ENCODE results near the gene DDT.
A peak's percentile ranks its signal among the peaks of the same experiment; 100 is the strongest.
"Not testable (repeated sequence)": the region's sequence is repeated elsewhere in the genome, so short reads cannot be mapped to it uniquely, and the experiment has no call there.

Gene DDT

DNA sequence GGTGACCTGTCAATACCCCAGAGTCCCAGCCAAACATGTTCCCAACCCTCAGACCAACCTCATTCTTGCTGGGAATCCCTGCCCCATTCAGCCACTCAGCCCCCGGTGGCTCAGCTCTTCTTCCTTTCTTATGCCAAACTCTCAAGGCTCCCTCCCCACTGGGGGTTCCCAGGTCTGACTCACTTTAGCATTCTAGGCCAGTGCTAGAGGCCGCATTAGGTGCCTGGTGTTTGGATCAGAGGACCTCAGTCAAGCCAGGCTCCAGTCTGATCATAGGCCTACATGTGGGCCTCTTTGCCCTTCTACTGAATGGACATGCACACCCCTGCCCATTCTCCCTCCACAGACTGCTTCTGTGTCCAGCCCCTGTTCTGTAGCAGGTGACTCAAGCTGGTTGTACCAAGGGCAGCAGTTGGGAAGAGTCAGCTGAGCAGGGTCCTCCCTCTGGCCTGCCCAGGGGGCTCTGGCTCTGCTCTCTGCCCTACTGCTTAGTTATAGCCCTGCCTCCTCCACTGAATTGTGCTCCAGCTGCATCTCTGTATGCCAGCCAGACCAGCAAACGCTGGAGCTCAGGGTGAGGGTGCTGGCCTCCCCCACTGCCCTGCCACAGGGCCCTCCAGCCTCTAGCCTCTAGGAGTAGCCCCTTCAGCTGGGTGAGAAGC, 15.5 kb upstream of the DDT start:
- DNase-seq (ENCODE audit: low read depth) = not testable (repeated sequence)

DNA sequence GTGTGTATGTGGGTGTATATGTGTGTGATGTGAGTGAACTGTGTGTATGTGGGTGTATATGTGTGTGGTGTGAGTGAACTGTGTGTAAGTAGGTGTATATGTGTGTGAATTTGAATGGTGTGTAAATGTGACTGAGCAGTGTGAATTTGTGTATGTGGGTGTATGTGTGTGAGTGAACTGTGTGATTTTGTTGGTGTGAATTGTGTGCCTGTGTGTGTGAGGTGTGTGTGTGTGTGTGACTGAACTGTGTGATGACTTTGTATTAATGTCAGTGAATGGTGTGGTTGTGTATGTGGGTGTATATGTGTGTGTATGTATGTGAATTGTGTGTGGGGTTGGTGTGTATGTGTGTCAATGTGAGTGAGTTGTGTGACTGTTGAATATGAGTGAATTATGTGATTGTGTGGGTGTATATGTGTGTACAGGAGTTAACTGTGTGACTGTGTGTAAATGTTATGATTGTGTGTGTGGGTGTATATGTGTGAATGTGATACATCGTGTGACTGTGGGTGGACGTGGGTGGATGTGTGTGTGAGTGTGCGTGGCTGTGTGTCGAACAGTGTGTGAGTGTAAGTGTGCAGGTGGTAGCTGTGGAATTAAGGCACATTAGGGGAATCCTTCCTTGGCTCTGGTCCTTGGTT, 12.4 kb upstream of the DDT start:
- not testable (repeated sequence) for DNase-seq (ENCODE audit: low read depth)

DNA sequence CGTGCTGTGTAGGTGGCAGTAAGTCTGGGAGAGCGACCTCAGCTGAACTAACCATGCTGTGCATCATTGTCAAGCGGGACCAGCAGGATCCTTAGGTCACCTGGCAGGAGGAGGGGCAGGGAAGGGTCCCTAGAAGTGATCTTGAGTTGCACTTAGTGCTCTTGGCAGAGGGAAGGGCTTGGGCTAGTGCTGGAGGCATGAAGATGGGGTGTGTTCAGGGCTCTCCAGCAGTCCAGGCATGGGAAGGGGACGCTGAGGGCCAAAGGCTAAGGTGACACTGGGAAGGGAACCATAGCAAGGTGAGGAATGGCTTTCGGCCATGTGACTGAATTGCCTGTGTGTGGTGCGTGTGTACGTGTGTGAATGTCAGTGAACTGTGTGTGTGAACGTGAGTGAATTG, 11.8 kb upstream of the DDT start:
- not testable (repeated sequence) for DNase-seq (ENCODE audit: low read depth)

DNA sequence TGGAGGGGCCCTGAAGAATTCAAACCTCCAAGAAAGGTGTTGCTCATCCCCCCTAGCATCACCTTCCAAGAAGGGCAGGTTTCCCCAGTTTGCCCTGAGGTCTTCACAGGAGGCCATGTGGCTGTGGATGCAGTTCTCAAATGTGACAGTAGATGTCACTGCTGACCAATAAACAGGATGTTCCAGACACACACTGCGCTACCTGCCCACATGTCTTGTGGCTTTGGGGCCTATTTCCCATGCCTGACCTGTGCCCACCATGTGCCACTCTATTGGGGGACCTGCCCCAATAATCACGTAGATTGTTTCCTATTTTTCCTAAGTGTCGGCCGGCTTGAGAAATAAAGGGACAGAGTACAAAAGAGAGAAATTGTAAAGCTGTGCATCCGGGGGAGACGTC, 10.2 kb upstream of the DDT start:
- no peak for DNase-seq (ENCODE audit: low read depth)

DNA sequence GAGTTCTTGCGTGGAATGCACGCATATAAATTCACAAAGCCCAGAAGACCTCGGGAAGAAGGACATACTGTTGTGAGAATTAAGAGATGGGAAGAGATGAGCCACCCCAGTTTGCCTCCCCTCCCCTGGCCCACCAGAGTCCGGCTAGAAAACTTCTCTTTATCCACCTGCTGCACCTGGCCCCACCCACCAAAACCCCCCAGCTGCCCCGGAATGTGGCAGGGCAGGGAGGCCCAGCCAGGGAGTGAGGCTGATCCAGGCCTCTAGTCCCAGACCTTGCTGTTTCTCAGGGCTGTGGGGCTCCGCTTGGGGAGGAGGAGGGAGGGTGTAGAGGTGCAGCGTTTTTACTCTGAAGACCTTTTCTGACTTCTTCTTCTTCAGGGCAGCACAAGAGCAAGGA, 6.3 kb upstream of the DDT start:
- DNase-seq (ENCODE audit: low read depth) = not testable (repeated sequence)

DNA sequence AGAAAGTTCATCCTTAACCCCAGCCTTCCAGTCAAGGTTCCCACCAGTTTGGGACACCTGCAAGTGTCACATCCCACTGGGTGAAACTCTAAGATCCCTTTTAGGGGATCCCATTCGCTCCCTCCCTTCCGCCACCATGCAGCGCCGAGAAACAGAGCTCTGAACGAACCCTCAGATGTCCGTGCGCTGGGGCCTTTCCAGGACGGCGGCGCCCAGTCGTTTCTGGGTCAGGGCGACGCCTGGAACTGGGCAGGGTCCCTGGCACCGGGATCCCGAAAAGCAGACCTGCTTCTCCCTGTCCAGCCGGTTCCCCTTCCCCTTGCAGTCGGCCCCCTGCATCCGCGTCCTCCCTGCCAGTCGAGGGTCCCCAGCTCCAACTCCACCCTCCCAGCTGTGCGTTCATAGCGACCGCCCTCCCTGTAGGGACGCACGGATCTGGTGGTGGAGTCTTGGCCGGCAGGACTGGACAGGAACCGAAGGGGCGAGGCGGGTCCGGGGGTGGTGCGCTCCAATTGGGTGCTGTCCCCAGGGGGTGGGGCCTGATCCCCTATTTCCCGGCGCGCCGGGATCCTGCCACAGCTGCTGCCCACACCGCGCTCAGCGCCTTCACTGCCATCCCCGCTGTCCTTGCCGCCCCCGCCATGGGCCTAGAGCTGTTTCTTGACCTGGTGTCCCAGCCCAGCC, 5.5 kb upstream of the DDT start, which contains the start of gene GSTT2:
Gene GSTT2, plus strand, starts transcription at position 578 of the 684 bp plus-strand sequence.
- DNase-seq (ENCODE audit: low read depth) = not testable (repeated sequence)

DNA sequence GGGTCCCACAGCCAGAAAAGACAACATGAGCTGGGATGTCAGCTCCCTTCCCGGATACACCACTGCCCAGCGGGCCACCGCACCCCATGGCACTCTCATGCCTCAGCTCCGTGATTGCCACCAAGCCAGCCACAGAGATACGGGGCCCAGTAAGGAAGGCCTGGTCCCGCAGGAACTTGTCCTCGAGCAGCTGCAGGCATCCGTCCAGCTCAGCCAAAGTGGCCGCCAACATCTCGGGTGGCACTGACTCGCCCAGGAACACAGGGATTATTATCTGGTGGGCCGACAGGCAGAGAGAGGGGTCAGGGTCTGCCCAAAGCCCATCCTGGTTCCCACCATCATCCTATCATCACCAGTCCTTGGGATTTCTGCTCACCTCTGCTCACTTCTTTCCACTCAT, 3.1 kb upstream of the DDT start:
- DNase-seq (ENCODE audit: low read depth) = not testable (repeated sequence)

DNA sequence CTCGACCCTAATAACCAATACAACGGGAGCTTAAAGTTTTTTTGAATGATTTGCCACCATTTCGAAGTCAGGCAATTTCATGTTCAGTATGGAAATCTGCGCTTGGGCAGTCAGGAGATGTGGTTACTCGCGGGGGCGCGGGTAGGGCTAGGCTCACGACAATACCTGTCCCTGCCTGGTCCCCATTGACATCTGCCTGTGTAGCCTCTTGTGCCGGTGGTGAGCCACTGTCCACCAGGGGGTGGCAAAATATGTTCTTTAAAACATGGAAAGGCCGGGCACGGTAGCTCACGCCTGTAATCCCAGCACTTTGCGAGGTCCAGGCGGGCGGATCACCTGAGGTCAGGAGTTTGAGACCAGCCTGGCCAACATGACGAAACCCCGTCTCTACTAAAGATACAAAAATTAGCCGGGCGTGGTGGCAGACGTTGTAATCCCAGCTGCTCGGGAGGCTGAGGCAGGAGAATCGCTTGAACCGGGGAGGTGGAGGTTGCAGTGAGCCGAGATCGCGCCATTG, 653 bp upstream of the DDT start:
- DNase-seq (ENCODE audit: low read depth) = not testable (repeated sequence)

DNA sequence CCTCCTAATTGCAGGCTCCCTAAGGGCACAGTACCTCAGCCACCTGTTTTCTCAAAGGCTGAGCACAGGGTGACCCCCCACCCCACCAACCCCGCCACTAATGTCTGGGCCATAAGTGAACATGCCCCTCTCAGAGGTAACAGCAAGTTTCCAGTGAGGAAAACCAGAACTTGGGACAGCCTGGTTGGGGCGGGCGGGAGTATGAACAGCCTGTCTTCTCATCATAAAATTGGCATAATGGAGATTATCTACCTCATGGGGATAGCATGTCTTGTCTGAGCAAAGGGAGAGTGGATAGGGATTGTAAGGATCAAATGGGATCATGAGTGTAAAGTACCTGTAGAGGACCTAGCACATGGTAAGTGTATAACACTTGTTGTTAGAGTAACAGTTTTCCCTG, 2.3 kb downstream of the DDT start:
- DNase-seq (ENCODE audit: low read depth) = not testable (repeated sequence)

DNA sequence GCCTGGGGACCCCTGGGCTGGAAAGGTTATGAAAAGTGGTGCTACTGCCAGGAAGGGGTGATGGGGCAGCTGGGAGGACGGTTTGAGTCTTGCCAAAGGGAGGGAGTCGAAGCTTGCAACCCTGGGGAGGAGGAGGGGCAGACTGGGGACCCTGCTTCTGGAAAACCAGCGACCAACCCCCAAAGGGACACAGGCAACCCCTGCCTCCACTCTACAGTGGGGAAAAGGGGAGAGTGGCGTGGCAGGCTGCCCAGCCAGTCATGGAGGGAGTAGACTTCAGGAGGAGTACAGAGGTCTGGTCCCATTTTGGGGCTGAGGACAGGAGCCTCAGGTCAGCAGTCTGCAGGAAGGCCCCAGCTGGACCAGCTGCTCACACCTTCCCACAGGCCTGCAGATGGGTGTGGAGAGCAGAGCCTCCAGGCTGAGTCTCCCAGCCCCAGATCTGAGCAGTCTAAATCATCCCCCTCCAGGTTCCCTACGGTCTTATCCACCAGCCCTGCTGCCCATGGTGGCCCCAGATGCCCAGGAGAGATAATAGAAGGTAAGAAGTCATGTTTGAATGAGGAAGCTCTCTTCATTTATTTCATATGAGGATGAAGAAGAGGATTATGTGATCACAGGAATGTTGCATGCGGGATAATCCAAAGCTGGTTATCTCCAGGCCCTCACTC, 3.3 kb downstream of the DDT start:
- no peak for DNase-seq (ENCODE audit: low read depth)

DNA sequence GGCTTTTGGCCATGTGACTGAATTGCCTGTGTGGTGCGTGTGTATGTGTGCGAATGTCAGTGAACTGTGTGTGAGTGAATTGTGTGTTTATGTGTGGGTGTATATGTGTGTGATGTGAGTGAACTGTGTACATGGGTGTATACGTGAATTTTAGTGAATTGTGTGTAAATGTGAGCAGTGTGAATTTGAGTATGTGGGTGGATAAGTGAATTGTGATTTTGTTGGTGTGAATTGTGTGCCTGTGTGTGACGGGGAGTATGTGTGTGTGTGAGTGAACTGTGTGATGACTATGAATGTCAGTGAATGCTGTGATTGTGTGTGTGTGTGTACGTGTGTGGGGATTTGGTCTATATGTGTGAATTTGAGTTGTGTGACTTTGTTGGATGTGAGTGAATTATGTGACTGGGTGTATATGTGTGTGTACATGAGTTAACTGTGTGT, 4.0 kb downstream of the DDT start:
- no peak for DNase-seq (ENCODE audit: low read depth)

DNA sequence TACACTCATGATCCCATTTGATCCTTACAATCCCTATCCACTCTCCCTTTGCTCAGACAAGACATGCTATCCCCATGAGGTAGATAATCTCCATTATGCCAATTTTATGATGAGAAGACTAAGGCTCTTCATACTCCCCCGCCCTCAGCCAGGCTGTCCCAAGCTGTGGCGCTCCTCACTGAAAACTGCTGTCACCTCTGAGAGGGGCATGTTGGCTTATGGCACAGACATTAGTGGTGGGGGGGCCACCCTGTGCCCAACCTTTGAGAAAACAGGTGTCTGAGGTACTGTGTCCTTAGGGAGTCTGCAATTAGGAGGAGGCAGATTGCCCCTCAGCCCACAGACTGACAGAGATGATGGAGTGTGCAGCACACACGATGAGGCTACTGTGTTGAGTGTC, 5.2 kb downstream of the DDT start:
- DNase-seq (ENCODE audit: low read depth) = no peak

DNA sequence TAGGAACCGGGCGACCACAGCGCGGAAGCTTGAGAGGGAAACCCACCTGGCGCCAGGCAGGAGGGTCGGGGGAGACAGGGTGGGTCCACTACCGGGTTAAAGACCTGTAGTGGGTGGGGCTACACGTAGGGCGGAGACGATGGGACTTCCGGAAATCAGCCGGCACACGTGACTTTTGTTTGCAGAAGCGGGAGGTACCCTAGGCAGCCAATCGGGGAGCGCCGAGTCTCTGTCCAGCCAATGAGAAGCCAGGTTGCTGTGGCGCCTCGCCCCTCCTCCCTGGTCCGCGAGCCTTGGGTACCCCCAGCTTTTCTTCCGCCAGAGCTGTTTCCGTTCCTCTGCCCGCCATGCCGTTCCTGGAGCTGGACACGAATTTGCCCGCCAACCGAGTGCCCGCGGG, 7.7 kb downstream of the DDT start, which contains the start of gene DDTL:
Gene DDTL, plus strand, starts transcription at position 321 of the 400 bp plus-strand sequence. Its CDS starts 27 bp downstream, at position 348.
- DNase-seq (ENCODE audit: low read depth) = not testable (repeated sequence)

DNA sequence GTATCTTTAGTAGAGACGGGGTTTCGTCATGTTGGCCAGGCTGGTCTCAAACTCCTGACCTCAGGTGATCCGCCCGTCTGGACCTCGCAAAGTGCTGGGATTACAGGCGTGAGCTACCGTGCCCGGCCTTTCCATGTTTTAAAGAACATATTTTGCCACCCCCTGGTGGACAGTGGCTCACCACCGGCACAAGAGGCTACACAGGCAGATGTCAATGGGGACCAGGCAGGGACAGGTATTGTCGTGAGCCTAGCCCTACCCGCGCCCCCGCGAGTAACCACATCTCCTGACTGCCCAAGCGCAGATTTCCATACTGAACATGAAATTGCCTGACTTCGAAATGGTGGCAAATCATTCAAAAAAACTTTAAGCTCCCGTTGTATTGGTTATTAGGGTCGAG, 8.1 kb downstream of the DDT start:
- DNase-seq (ENCODE audit: low read depth) = not testable (repeated sequence)

DNA sequence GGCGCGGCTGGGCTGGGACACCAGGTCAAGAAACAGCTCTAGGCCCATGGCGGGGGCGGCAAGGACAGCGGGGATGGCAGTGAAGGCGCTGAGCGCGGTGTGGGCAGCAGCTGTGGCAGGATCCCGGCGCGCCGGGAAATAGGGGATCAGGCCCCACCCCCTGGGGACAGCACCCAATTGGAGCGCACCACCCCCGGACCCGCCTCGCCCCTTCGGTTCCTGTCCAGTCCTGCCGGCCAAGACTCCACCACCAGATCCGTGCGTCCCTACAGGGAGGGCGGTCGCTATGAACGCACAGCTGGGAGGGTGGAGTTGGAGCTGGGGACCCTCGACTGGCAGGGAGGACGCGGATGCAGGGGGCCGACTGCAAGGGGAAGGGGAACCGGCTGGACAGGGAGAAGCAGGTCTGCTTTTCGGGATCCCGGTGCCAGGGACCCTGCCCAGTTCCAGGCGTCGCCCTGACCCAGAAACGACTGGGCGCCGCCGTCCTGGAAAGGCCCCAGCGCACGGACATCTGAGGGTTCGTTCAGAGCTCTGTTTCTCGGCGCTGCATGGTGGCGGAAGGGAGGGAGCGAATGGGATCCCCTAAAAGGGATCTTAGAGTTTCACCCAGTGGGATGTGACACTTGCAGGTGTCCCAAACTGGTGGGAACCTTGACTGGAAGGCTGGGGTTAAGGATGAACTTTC, 13.0 kb downstream of the DDT start, which contains the start of gene GSTT2B:
Gene GSTT2B, minus strand, starts transcription at position 112 of the 688 bp plus-strand sequence. Its CDS starts 64 bp downstream, at position 48.
- not testable (repeated sequence) for DNase-seq (ENCODE audit: low read depth)

DNA sequence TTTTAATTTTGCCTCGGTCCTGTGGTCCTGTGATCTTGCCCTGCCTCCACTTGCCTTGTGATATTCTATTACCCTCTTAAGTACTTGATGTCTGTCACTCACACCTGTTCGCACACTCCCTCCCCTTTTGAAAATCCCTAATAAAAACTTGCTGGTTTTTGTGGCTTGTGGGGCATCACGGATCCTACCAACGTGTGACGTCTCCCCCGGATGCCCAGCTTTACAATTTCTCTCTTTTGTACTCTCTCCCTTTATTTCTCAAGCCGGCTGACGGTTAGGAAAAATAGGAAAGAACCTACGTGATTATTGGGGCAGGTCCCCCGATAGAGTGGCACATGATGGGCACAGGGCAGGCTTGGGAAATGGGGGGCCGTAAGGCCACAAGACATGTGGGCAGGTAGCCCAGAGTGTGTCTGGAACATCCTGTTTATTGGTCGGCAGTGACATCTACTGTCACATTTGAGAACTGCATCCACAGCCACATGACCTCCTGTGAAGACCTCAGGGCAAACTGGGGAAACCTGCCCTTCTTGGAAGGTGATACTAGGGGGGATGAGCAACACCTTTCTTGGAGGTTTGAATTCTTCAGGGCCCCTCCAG, 17.8 kb downstream of the DDT start:
- DNase-seq (ENCODE audit: low read depth) = peak; percentile 38

DNA sequence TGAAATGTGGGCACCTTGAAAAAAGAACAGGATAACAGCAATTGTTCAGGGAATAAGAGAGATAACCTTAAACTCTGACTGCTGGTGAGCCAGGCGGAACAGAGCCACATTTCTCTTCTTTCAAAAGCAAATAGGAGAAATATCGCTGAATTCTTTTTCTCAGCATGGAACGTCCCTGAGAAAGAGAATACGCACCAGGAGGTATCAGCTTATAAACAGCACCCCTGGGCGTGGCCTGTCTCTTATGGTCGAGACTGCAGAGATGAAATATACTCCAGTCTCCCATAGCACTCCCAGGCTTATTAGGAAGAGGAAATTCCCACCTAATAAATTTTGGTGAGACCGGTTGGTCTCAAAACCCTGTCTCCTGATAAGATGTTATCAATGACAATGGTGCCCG, 18.4 kb downstream of the DDT start:
- not testable (repeated sequence) for DNase-seq (ENCODE audit: low read depth)

DNA sequence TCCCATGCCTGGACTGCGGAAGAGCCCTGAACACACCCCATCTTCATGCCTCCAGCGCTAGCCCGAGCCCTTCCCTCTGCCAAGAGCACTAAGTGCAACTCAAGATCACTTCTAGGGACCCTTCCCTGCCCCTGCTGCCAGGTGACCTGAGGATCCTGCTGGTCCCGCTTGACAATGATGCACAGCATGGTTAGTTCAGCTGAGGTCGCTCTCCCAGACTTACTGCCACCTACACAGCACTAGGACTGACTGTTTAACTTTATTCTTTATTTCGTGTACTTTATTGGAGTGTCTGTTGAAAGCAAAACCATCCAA, 19.3 kb downstream of the DDT start:
- not testable (repeated sequence) for DNase-seq (ENCODE audit: low read depth)

DNA sequence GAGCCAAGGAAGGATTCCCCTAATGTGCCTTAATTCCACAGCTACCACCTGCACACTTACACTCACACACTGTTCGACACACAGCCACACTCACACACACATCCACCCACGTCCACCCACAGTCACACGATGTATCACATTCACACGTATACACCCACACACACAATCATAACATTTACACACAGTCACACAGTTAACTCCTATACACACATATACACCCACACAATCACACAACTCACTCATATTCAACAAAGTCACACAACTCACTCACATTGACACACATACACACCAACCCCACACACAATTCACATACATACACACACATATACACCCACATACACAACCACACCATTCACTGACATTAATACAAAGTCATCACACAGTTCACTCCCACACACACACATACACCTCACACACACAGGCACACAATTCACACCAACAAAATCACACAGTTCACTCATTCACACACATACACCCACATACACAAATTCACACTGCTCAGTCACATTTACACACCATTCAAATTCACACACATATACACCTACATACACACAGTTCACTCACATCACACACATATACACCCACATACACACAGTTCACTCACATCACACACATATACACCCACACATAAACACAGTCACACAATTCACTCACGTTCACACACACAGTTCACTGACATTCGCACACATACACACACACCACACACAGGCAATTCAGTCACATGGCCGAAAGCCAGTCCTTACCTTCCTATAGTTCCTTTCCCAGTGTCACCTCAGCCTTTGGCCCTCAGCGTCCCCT, 19.8 kb downstream of the DDT start:
- DNase-seq (ENCODE audit: low read depth) = not testable (repeated sequence)

DNA sequence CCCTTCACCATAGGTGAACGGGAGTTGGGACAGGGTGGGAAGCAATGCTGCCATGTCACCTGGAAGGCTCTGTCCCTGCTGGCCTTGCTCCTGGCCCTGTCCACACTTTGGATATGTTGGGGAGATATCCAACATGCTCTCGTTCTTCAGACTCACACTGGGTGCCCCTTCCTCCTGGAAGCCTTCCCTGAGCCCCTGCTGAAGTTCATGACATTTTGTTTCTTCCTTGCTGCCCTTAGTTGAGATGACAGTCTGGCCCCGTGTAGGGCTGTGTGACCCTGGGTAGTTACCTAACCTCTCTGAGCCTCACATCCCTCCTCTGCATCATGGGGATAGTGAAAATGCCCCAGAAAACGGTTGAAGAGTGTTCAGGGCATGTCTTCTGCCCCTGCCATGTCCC, 20.8 kb downstream of the DDT start:
- DNase-seq (ENCODE audit: low read depth) = not testable (repeated sequence)

Measured in stromal cell of bone marrow (primary cell).